GM12873 (cell line): ENCODE results near the gene UIMC1.

Experiments
- TF ChIP-seq, protein P1 (sequence below): IDR thresholded peaks from 2 replicates; pipeline ENCODE4 v1.5.1; 2012; ENCODE audit warnings: low read depth, mild to moderate bottlenecking, moderate library complexity, low read length, control low read depth; ENCODE audit not compliant: insufficient read depth; ENCODE audit errors: missing control alignments

The UIMC1 gene

DNA sequence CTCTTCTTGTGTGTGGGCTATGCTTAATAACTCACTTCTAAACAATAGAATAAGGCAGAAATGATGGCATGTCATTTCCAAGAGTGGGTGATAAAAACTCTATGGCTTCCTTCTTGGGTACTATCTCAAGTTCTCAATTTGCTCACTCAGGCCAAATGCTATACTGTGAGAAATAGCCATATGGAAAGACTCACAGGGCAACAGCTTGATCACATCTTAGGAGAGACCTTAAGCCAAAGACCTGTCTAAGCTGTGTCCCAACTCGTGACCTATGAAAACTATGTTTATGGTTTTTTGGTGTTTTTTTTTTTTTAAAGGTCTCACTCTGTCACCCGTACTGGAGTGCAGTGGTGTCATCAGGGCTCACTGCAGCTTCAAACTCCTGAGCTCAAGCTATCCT, 2.1 kb upstream of the UIMC1 start:
- TF ChIP-seq, protein P1, sequence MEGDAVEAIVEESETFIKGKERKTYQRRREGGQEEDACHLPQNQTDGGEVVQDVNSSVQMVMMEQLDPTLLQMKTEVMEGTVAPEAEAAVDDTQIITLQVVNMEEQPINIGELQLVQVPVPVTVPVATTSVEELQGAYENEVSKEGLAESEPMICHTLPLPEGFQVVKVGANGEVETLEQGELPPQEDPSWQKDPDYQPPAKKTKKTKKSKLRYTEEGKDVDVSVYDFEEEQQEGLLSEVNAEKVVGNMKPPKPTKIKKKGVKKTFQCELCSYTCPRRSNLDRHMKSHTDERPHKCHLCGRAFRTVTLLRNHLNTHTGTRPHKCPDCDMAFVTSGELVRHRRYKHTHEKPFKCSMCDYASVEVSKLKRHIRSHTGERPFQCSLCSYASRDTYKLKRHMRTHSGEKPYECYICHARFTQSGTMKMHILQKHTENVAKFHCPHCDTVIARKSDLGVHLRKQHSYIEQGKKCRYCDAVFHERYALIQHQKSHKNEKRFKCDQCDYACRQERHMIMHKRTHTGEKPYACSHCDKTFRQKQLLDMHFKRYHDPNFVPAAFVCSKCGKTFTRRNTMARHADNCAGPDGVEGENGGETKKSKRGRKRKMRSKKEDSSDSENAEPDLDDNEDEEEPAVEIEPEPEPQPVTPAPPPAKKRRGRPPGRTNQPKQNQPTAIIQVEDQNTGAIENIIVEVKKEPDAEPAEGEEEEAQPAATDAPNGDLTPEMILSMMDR, result no peak

DNA sequence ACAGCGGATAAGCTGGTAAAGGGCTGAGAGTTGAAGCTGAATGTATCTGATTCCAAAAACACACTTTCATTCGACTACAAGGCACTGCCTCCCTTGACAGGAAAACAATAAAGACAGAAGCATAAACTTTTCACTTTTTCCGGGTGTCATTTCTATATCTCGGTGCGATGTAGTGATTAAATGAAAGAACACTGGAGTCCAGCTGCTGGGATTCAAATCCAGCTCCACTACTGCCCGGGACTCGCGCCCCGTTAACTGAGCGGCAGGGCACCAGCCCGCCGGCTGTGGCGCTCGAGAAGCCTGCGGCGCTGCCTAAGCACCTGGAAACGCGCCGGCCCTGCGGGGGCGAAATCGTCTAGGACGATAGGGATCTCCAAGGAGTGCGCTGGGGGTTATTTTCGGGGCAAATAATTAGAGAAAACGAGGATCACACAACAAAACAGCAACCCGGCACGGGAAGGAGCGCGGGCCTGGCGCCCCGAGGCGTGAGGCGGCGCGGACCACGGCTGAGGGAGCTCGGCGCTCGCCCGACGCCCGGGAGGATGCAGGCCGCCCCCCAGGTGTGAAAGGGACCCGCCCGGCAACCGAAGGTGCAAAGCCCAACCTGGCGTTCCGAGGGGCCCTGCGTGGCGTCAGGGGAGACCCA, 837 bp downstream of the UIMC1 start:
- TF ChIP-seq, protein P1, result peak; percentile 65

DNA sequence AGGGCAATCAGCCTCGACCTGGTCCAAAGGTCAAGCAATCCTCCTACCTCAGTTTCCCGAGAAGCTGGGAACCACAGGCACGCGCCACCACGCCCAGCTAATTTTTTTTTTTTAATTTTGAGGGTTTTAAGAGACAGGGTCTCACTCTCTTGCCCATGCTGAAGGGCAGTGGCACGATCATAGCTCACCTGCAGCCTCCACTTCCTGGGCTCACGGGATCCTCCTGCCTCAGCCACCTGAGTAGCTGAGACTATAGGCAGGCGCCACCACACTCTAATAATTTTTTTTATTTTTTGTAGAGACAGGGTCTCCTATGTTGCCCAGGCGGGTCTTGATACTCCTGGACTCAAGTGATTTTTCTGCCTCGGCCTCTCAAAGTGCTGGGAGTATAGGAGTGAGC, 1.6 kb downstream of the UIMC1 start:
- TF ChIP-seq, protein P1, result no peak

DNA sequence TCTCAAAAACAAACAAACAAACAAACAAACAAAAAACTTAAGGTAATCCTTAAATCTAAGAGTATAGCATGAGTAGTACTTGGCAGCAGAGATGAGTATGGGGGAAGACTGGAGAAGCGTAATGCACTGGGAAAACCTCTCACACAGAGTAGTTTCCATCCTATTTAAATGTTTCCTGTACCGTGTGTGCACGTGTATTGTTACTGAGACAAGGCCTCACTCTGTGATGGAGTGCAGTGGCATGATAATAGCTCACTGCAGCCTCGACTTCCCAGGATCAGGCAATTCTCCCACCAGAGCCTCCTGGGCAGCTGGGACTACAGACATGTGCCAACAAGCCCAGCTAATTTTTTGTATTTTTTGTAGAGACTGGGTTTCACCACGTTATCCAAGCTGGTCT, 2.9 kb downstream of the UIMC1 start:
- TF ChIP-seq, protein P1, result no peak

DNA sequence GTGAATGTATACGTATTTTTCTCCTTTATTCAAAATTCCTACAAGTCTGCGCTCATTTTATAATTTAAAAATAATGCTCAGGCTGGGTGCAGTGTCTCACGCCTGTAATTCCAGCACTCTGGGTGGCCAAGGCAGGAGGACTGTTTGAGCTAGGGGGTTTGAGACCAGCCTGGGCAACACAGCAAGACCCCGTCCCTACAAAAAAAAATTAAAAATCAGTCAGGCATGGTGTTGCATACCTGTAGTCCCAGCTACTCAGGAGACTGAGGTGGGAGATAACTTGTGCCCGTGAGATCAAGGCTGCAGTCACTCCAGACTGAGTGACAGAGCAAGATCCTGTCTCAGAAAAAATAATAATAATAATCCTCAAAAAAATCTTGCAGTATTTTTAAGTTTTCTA, 7.8 kb downstream of the UIMC1 start:
- TF ChIP-seq, protein P1, result no peak

DNA sequence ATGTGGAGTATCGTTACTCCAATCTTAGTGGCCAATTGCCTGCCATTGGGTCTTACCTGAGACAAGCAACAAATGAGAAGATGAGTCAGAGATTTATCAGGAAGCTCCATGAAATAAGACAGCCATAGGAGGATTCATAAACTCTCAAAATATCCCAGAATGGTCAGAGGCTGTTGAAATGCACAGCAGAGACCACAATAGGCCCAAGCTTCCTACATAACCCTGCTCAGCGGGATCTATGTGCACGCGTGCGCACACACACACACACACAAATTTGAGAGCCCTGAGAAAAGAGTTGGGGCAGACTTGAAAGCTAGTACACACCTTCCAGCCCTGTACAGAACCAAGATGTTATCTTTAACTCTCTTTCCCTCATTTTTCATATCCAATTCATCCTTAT, 9.8 kb downstream of the UIMC1 start:
- TF ChIP-seq, protein P1, result no peak

DNA sequence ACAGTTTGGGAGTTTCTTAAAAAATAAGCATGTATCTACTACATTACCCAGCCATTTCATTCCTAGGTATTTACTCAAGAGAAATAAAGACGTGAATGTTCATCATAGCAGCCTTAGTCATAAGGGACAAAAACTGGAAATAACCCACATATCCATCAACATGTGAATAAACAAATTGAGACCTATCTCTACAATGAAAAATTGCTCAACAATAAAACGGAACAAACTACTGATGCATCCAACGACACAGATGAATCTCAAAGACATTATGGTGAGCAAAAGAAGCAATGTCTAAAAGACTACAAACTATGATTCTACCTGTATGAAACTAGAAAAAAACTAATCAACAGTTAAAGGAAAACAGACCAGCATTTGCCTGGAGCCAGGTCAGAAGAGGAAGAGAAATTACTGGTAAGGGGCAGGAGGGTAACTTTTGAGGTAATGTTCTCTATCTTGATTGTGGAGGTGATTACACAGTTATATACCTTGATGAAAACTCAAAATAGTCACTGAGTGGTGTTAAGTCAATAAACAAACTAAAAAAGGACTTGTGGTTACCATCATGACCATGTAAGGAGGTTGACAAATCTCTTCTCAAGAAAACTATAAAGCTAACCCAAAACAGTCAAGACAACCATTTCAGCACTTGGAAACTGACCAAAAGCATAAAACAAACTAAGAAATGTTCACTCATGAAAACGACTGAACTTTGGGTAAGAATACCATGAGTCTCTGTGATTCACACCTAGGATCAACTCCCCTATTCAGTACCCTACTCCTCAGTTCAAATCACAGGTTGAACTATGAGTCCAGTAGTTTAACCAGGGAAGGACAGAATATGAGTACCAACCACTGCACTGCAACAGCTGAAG, 10.4 kb downstream of the UIMC1 start:
- TF ChIP-seq, protein P1, result no peak
